Measurements from ENCODE around the gene LGALS3BP.
A peak's percentile ranks its signal among the peaks of the same experiment; 100 is the strongest.

- TF ChIP-seq FOXA2 (IDR thresholded peaks at IDR 0.05) (no peak), RXRA (IDR thresholded peaks at IDR 0.05) (no peak), YY1 (IDR thresholded peaks at IDR 0.05) (no peak)
- TF ChIP-seq, protein P1, sequence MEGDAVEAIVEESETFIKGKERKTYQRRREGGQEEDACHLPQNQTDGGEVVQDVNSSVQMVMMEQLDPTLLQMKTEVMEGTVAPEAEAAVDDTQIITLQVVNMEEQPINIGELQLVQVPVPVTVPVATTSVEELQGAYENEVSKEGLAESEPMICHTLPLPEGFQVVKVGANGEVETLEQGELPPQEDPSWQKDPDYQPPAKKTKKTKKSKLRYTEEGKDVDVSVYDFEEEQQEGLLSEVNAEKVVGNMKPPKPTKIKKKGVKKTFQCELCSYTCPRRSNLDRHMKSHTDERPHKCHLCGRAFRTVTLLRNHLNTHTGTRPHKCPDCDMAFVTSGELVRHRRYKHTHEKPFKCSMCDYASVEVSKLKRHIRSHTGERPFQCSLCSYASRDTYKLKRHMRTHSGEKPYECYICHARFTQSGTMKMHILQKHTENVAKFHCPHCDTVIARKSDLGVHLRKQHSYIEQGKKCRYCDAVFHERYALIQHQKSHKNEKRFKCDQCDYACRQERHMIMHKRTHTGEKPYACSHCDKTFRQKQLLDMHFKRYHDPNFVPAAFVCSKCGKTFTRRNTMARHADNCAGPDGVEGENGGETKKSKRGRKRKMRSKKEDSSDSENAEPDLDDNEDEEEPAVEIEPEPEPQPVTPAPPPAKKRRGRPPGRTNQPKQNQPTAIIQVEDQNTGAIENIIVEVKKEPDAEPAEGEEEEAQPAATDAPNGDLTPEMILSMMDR (IDR thresholded peaks at IDR 0.05; ENCODE audit: low read depth, low read length, missing input control) = peak; percentile 84
Observed at GRCh38 chr17:78970834-78971755, 8.6 kb downstream of the LGALS3BP start.
